ENCODE results near the gene CREB3L4.

DNA sequence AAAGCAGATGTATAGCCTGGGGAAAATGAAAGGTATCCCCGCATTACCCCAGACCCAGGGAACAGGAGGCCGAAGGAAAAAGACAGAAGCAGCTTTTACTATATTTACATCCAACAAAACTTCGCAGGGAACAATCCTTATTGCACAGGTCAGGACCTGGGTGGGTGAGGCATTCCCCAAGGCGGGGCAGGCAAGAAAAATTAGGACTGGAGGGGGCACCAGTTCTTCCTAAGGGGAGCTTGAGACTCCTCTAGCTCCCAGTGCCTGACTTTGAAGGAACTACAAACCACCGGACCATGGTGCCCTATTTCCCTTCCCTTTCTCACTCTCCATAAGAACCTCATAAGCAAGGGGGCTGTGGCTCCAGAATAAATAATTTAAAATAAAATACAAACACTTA, 38.3 kb upstream of the CREB3L4 start:
- TF ChIP-seq POLR2A (IDR thresholded peaks at IDR 0.05) (no peak), CTCF (IDR thresholded peaks at IDR 0.05) (no peak)
